IMR-90 (cell line): ENCODE measurements around the gene PCDHGC4. TPM values are rescaled to one million over a fixed set of nuclear protein-coding genes. Genes with fewer than 3 reads are reported as not detected.

Experiments
- ATAC-seq: fragments of 200-7000 bp; cut with Tn5 transposase; 2 replicates; pipeline ENCODE4 v1.9.1; 2020; ENCODE audit warnings: low read depth, mild to moderate bottlenecking, moderate library complexity
- BruUV-seq: library from RNA; stranded (reverse); fragments of 400-500 nt; replicated peaks from 2 replicates; lab custom pipeline; 2021; lab: Mats Ljungman, UMichigan
- CTCF ChIA-PET: fragments of 300-600 bp; formaldehyde crosslinking; extraction: SDS; loops from one replicate; lab custom pipeline; 2021; ENCODE audit warnings: antibody characterized with exemption; lab: Yijun Ruan, JAX
- POLR2A ChIA-PET: fragments of 300-600 bp; sonication (Branson Sonifier 250); formaldehyde crosslinking; loops from one replicate; lab custom pipeline; 2022; ENCODE audit warnings: antibody characterized with exemption; ENCODE audit not compliant: unreplicated experiment; lab: Charles Lee
- DNase-seq: peaks from one replicate; pipeline ENCODE4 v3.0.0; 2013
- H2AFZ ChIP-seq: replicated peaks from 2 replicates; pipeline ENCODE3; 2013; ENCODE audit warnings: low read length, mild to moderate bottlenecking; ENCODE audit not compliant: poor library complexity
- H2AK5ac ChIP-seq: 2 replicates; pipeline ENCODE4 v1.6.1; 2013; ENCODE audit warnings: low read depth, low read length, inconsistent platforms
- H2AK9ac ChIP-seq: replicated peaks from 2 replicates; pipeline ENCODE3; 2013; ENCODE audit warnings: mild to moderate bottlenecking, low read depth, low read length, moderate library complexity; ENCODE audit not compliant: poor library complexity
- H2BK120ac ChIP-seq: 2 replicates; pipeline ENCODE4 v1.6.1; 2013; ENCODE audit warnings: low read depth, low read length, inconsistent platforms
- H2BK15ac ChIP-seq: 3 replicates; pipeline ENCODE4 v1.6.1; 2013; ENCODE audit warnings: low read depth, low read length, inconsistent platforms
- H2BK20ac ChIP-seq: 2 replicates; pipeline ENCODE4 v1.6.1; 2013; ENCODE audit warnings: low read depth, mild to moderate bottlenecking, inconsistent platforms, low read length, moderate library complexity
- H2BK5ac ChIP-seq: 2 replicates; pipeline ENCODE4 v1.6.1; 2013; ENCODE audit warnings: mild to moderate bottlenecking, low read depth, low read length, inconsistent platforms; ENCODE audit not compliant: poor library complexity, severe bottlenecking
- H3K14ac ChIP-seq: replicated peaks from 2 replicates; pipeline ENCODE4 v1.6.1; 2013; ENCODE audit warnings: low read depth, low read length, inconsistent platforms
- H3K18ac ChIP-seq: 2 replicates; pipeline ENCODE4 v1.6.1; 2013; ENCODE audit warnings: low read depth, low read length, control low read depth
- H3K23ac ChIP-seq: 2 replicates; pipeline ENCODE4 v1.6.1; 2013; ENCODE audit warnings: low read depth, low read length, inconsistent platforms
- H3K27ac ChIP-seq: 2 replicates; pipeline ENCODE4 v1.5.1; 2013; ENCODE audit warnings: mild to moderate bottlenecking, control low read depth, low read length; ENCODE audit not compliant: insufficient read depth
- H3K27me3 ChIP-seq: 2 replicates; pipeline ENCODE4 v1.6.1; 2013; ENCODE audit warnings: low read length; ENCODE audit not compliant: control insufficient read depth, insufficient read depth
- H3K36me3 ChIP-seq: 2 replicates; pipeline ENCODE4 v1.6.1; 2013; ENCODE audit warnings: low read length, mixed read lengths; ENCODE audit not compliant: control insufficient read depth, insufficient read depth
- H3K4ac ChIP-seq: 2 replicates; pipeline ENCODE4 v1.6.1; 2013; ENCODE audit warnings: low read depth, low read length, inconsistent platforms
- H3K4me1 ChIP-seq: 2 replicates; pipeline ENCODE4 v1.6.1; 2013; ENCODE audit warnings: low read length, mixed read lengths; ENCODE audit not compliant: control insufficient read depth, insufficient read depth
- H3K4me2 ChIP-seq: 2 replicates; pipeline ENCODE4 v1.6.1; 2013; ENCODE audit warnings: low read depth, mild to moderate bottlenecking, control low read depth, low read length, moderate library complexity
- H3K4me3 ChIP-seq: 2 replicates; pipeline ENCODE4 v1.5.1; 2013; ENCODE audit warnings: low read depth, mild to moderate bottlenecking, control low read depth, low read length, moderate library complexity; ENCODE audit not compliant: insufficient read depth
- H3K56ac ChIP-seq: 2 replicates; pipeline ENCODE4 v1.6.1; 2013; ENCODE audit warnings: low read length, inconsistent platforms; ENCODE audit not compliant: insufficient read depth; ENCODE audit errors: extremely low read depth
- H3K79me1 ChIP-seq, 2 experiments: 2 replicates each; pipeline ENCODE4 v1.6.1; 2013; ENCODE audit warnings: low read length in 2 of 2, inconsistent platforms in 1 of 2, low read depth in 1 of 2
- H3K9ac ChIP-seq: 2 replicates; pipeline ENCODE4 v1.6.1; 2013; ENCODE audit warnings: low read depth, low read length, control low read depth
- H3K9me1 ChIP-seq: 2 replicates; pipeline ENCODE4 v1.6.1; 2013; ENCODE audit warnings: low read length, inconsistent platforms; ENCODE audit not compliant: insufficient read depth
- H3K9me3 ChIP-seq: 2 replicates; pipeline ENCODE4 v1.6.1; 2013; ENCODE audit warnings: low read length; ENCODE audit not compliant: control insufficient read depth, insufficient read depth
- H4K20me1 ChIP-seq: 2 replicates; pipeline ENCODE4 v1.6.1; 2013; ENCODE audit warnings: low read length, inconsistent platforms; ENCODE audit not compliant: insufficient read depth
- H4K5ac ChIP-seq: 2 replicates; pipeline ENCODE4 v1.6.1; 2013; ENCODE audit warnings: mild to moderate bottlenecking, low read depth, low read length, control low read depth
- H4K8ac ChIP-seq, 2 experiments: 2 replicates each; pipeline ENCODE4 v1.6.1; 2013; ENCODE audit warnings: low read depth in 2 of 2, low read length in 2 of 2, control low read depth in 1 of 2, inconsistent platforms in 1 of 2
- H4K91ac ChIP-seq: 2 replicates; pipeline ENCODE4 v1.6.1; 2013; ENCODE audit warnings: low read depth, low read length, inconsistent platforms; ENCODE audit not compliant: insufficient read depth
- BHLHE40 ChIP-seq: fragments of 150-350 bp; IDR thresholded peaks from 2 replicates; pipeline ENCODE4 v1.6.1; 2016; ENCODE audit warnings: mild to moderate bottlenecking, low read depth, low read length
- CEBPB ChIP-seq: IDR thresholded peaks from 2 replicates; pipeline ENCODE4 v1.6.1; 2012; ENCODE audit warnings: low read depth, low read length, improper control_type of control experiment
- CHD1 ChIP-seq: IDR thresholded peaks from 2 replicates; pipeline ENCODE4 v1.6.1; 2012; ENCODE audit warnings: low read depth, low read length, improper control_type of control experiment
- MAZ ChIP-seq: IDR thresholded peaks from 2 replicates; pipeline ENCODE4 v1.6.1; 2012; ENCODE audit warnings: low read depth, mild to moderate bottlenecking, low read length, improper control_type of control experiment, moderate library complexity, borderline replicate concordance
- POLR2A ChIP-seq: IDR thresholded peaks from 2 replicates; pipeline ENCODE4 v1.6.1; 2012; ENCODE audit warnings: mild to moderate bottlenecking, low read depth, low read length
- RCOR1 ChIP-seq: IDR thresholded peaks from 2 replicates; pipeline ENCODE4 v1.6.1; 2012; ENCODE audit warnings: mild to moderate bottlenecking, low read length, improper control_type of control experiment; ENCODE audit not compliant: insufficient replicate concordance
- SMC3 ChIP-seq: fragments of 150-350 bp; IDR thresholded peaks from 2 replicates; pipeline ENCODE4 v1.6.1; 2016; ENCODE audit warnings: low read depth, mild to moderate bottlenecking, antibody characterized with exemption, low read length, moderate library complexity
- WGBS, 2 experiments: methylation state at CpG; one replicate each; pipeline versions ENCODE4 v1.1.5 to v1.1.7; 2013; ENCODE audit warnings: missing lambda C conversion rate in 2 of 2; ENCODE audit not compliant: insufficient read length in 1 of 2; ENCODE audit errors: extremely low coverage in 2 of 2; 5-methylcytosine and 5-hydroxymethylcytosine counted together
- dilution Hi-C: fragments of 300-500 bp; cut with HindIII; formaldehyde crosslinking; loops from one replicate; pipeline ENCODE4 v1.14.3; 2018; ENCODE audit warnings: low sequenced_read_pairs; ENCODE audit not compliant: unreplicated experiment
- in situ Hi-C: fragments of 300-500 bp; cut with MboI; formaldehyde crosslinking; loops from 3 replicates; pipeline ENCODE4 v1.14.3; 2019; ENCODE audit warnings: low sequenced_read_pairs, inconsistent platforms, mixed read lengths
- intact Hi-C: fragments of 100-400 bp; cut with micrococcal nuclease; formaldehyde crosslinking; loops from 2 replicates; pipeline ENCODE4 v1.10.0; 2022
- polyA plus RNA-seq, 3 experiments: library from polyadenylated mRNA; depleted of rRNA; stranded (reverse); fragments of >200 nt; gene quantifications; 2 replicates each; pipeline ENCODE4 v1.2.3, GENCODE V29; 2012; ENCODE audit warnings: low replicate concordance in 1 of 3
- total RNA-seq: library from RNA; depleted of rRNA; stranded (reverse); fragments of >200 nt; gene quantifications from 2 replicates; pipeline ENCODE4 v1.2.3, GENCODE V29; 2012
- TF ChIP-seq, protein P1 (sequence below): fragments of 150-350 bp; IDR thresholded peaks from 2 replicates; pipeline ENCODE4 v1.6.1; 2016; ENCODE audit warnings: low read depth, mild to moderate bottlenecking, low read length, moderate library complexity, borderline replicate concordance

The PCDHGC4 gene
- total and polyA plus RNA-seq, 2 of the 4 experiments (the other 2 are of a cell fraction): 0.65 to 1.6 TPM

GRCh38 chr5:141512911-141513626 lies 28.2 kb downstream of the PCDHGC4 start (continued):
- TF ChIP-seq SMC3 (no peak), RCOR1 (no peak)

DNA sequence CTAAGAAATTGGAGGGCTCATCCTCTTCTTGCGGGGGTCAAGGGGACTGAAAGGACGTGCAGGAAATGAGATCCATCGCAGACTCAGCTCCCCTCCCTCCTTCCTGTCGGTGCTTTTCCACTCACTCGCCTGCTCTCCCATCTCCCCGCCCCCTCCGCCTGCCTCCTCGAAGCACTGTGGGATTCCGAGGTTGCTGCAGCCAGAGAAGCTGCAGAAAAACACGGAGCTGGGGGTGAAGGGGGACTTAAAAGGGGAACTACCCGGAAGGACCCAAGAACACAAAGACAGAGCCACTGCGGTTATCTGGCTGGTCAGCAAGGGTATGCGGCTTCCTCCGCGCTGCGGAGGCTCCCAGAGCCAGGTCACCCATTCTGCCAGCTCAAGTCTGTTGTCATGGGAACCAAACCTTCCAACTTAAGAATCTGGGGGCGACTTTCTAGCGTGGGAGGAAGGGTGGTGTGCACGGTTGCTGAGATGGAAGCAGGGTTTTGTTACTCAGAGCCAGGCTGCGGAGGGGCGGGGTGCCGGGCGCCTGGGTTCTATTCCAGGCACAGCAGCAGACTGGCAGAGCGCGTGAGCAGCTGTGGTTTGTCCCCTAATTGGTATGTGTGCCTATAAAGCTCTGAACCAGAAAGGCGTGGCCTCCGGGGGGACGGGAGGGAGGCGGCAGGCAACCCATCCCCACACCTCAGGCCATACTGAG lies 28.9 kb downstream of the PCDHGC4 start:
- peak; percentile 87 for DNase-seq
- CTCF ChIA-PET: interaction anchor here (1.1 to 2.7 kb wide), 7 partner anchors 10 to 101 kb away, joined by 3 to 16 read pairs (median 4); partner anchors contain the start of genes PCDHGA10 and PCDHGA11
- Histone ChIP-seq H3K27me3 (no peaks in the 10 kb centered on the region), H3K18ac (peak overlapping the region; percentile 83), H3K4me1 (peaks cover 59% of the 10 kb centered on the region), H3K56ac (no peak overlapping the region; the same call in 1 of the 2 replicates), H2AK9ac (peak overlapping the region; percentile 90), H4K5ac (peak overlapping the region; percentile 86), H2BK20ac (peak overlapping the region; percentile 10; the same call in 1 of the 2 replicates), H2BK120ac (peak overlapping the region; percentile 86), H3K14ac (peak overlapping the region; percentile 92), H2BK15ac (peak overlapping the region; percentile 51; the same call in 2 of the 3 replicates), H3K9me1 (peaks cover 43% of the 10 kb centered on the region), H3K27ac (peak overlapping the region; percentile 84), H3K4ac (peak overlapping the region; percentile 96), H4K91ac (peak overlapping the region; percentile 88), H2BK5ac (peak overlapping the region; percentile 72), H4K8ac (peak overlapping the region; percentile 79 to 91), H3K4me3 (peak overlapping the region; percentile 41), H2AFZ (peak overlapping the region; percentile 82), H3K36me3 (peaks cover 26% of the 10 kb centered on the region), H3K4me2 (peak overlapping the region; percentile 86), H3K23ac (peak overlapping the region; percentile 80; the same call in 1 of the 2 replicates), H3K79me1 (peaks cover 6 to 62% of the 10 kb centered on the region in 2 experiments), H3K9me3 (no peaks in the 10 kb centered on the region), H3K9ac (peak overlapping the region; percentile 60), H4K20me1 (peaks cover 6% of the 10 kb centered on the region), H2AK5ac (peak overlapping the region; percentile 100)
- dilution Hi-C loops: no loop called here
- intact Hi-C loops: loop anchor here (2.0 kb wide), 1 partner anchor 83 kb away; the partner anchor contains the start of gene PCDHGA12
- in situ Hi-C loops: no loop called here
- POLR2A ChIA-PET: no interaction called here
- no TSS peak for BruUV-seq
- TF ChIP-seq CHD1: no peak; the same call in 1 of the 2 replicates
- peak; percentile 56 for TF ChIP-seq POLR2A
- no peak for TF ChIP-seq CEBPB
- peak; percentile 82 for TF ChIP-seq BHLHE40
- TF ChIP-seq MAZ: peak; percentile 62; the same call in 1 of the 2 replicates
- TF ChIP-seq, protein P1, sequence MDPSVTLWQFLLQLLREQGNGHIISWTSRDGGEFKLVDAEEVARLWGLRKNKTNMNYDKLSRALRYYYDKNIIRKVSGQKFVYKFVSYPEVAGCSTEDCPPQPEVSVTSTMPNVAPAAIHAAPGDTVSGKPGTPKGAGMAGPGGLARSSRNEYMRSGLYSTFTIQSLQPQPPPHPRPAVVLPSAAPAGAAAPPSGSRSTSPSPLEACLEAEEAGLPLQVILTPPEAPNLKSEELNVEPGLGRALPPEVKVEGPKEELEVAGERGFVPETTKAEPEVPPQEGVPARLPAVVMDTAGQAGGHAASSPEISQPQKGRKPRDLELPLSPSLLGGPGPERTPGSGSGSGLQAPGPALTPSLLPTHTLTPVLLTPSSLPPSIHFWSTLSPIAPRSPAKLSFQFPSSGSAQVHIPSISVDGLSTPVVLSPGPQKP: no peak
- peak; percentile 27 for ATAC-seq
- 0% methylated on average over 5 of the region's 29 CpGs; no CpG with 5 or more reads in 1 of the 2 experiments for WGBS, 2 experiments
